PC-9 (cell line): Measurements from ENCODE around the gene ALB. TPM values are rescaled to one million over a fixed set of nuclear protein-coding genes. Genes with fewer than 3 reads are reported as not detected.

Experiments
- BruUV-seq: library from RNA; stranded (reverse); fragments of 400-500 nt; replicated peaks from 2 replicates; lab custom pipeline; 2021; lab: Mats Ljungman, UMichigan
- CTCF ChIA-PET: fragments of 300-600 bp; sonication (Branson Sonifier 250); formaldehyde crosslinking; loops from one replicate; lab custom pipeline; 2022; ENCODE audit warnings: antibody characterized with exemption; lab: Charles Lee
- POLR2A ChIA-PET: fragments of 300-600 bp; sonication (Branson Sonifier 250); formaldehyde crosslinking; loops from one replicate; lab custom pipeline; 2022; ENCODE audit warnings: antibody characterized with exemption; ENCODE audit not compliant: unreplicated experiment; lab: Charles Lee
- DNase-seq, 2 experiments: peaks; one replicate each; pipeline versions ENCODE4 v3.0.0 to v3.0.0-alpha.2; 2015 to 2022; ENCODE audit warnings: mixed read lengths in 1 of 2
- H2AFZ ChIP-seq: fragments of 200-600 bp; sonication (generic); 2 replicates; pipeline ENCODE4 v1.8.1; 2017; ENCODE audit warnings: antibody characterized with exemption
- H3F3A ChIP-seq: fragments of 200-600 bp; sonication (generic); 2 replicates; pipeline ENCODE4 v1.8.1; 2017; ENCODE audit warnings: antibody characterized with exemption, mild to moderate bottlenecking, low read depth; ENCODE audit not compliant: insufficient read depth
- H3K27ac ChIP-seq: fragments of 200-600 bp; sonication (generic); 2 replicates; pipeline ENCODE4 v1.6.1; 2016; ENCODE audit warnings: mixed run types
- H3K27me3 ChIP-seq: fragments of 200-600 bp; sonication (generic); 2 replicates; pipeline ENCODE4 v1.6.1; 2016; ENCODE audit warnings: low read depth, mixed run types; ENCODE audit not compliant: insufficient read depth
- H3K36me3 ChIP-seq: fragments of 200-600 bp; sonication (generic); 2 replicates; pipeline ENCODE4 v1.6.1; 2016; ENCODE audit warnings: low read depth, mixed run types
- H3K4me1 ChIP-seq: fragments of 200-600 bp; sonication (generic); replicated peaks from 2 replicates; pipeline ENCODE4 v1.6.1; 2016; ENCODE audit warnings: mixed run types; ENCODE audit not compliant: insufficient read depth
- H3K4me2 ChIP-seq: fragments of 200-600 bp; sonication (generic); 2 replicates; pipeline ENCODE4 v1.6.1; 2017; ENCODE audit warnings: mixed run types
- H3K4me3 ChIP-seq: fragments of 200-600 bp; sonication (generic); 2 replicates; pipeline ENCODE4 v1.6.1; 2016; ENCODE audit warnings: mixed run types
- H3K79me2 ChIP-seq: fragments of 200-600 bp; sonication (generic); 2 replicates; pipeline ENCODE4 v1.6.1; 2017; ENCODE audit warnings: low read depth, mixed run types
- H3K9me2 ChIP-seq: fragments of 200-600 bp; sonication (generic); 2 replicates; pipeline ENCODE4 v1.8.1; 2017; ENCODE audit warnings: mild to moderate bottlenecking; ENCODE audit not compliant: insufficient read depth
- H3K9me3 ChIP-seq: fragments of 200-600 bp; sonication (generic); 2 replicates; pipeline ENCODE4 v1.8.1; 2016; ENCODE audit warnings: low read depth; ENCODE audit not compliant: insufficient read depth
- H4K20me1 ChIP-seq: fragments of 200-600 bp; sonication (generic); 2 replicates; pipeline ENCODE4 v1.8.1; 2017; ENCODE audit not compliant: insufficient read depth
- EZH2 ChIP-seq: fragments of 200-600 bp; sonication (generic); IDR thresholded peaks from 2 replicates; pipeline ENCODE4 v1.8.0; 2017; ENCODE audit warnings: antibody characterized with exemption, low read depth
- intact Hi-C: fragments of 100-400 bp; cut with micrococcal nuclease; formaldehyde crosslinking; loops from one replicate; pipeline ENCODE4 v1.10.0; 2022; ENCODE audit not compliant: unreplicated experiment
- total RNA-seq: library from RNA; stranded (reverse); gene quantifications from 2 replicates; pipeline ENCODE4 v1.2.3, GENCODE V29; 2021
- TF ChIP-seq, protein P1 (sequence below): fragments of 200-600 bp; sonication (generic); conservative IDR thresholded peaks from 2 replicates; pipeline ENCODE4 v1.6.1; 2017; ENCODE audit warnings: mixed run types, antibody characterized with exemption, mild to moderate bottlenecking, moderate library complexity

ALB gene
- total RNA-seq, 1 experiment from 2014 or later, result not detected

DNA sequence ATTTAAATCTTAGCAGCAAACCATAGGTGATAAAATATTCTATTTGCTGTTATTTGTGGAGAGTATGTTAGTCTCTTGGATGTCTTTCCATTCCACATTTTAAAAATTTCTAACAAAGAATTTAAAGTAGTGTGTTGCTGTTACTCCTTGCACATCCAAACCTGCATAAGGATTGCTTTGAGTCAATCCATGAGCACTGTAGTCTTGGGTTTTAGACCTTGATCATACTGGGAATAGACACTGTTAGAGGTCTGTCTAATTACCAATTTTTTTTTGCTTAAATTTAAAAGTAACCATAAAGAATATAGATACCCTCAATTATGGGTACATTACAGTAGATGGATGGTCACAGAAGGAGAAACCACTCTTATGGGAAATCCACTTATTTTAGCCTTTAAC, 33.5 kb downstream of the ALB start:
- H3K4me3 ChIP-seq, result no peak overlapping the region
- intact Hi-C loops, result no loop called here
- no TSS peak for BruUV-seq
- POLR2A ChIA-PET, result no interaction called here
- H3K27ac ChIP-seq, result no peak overlapping the region
- no peak for DNase-seq
- TF ChIP-seq, protein P1, sequence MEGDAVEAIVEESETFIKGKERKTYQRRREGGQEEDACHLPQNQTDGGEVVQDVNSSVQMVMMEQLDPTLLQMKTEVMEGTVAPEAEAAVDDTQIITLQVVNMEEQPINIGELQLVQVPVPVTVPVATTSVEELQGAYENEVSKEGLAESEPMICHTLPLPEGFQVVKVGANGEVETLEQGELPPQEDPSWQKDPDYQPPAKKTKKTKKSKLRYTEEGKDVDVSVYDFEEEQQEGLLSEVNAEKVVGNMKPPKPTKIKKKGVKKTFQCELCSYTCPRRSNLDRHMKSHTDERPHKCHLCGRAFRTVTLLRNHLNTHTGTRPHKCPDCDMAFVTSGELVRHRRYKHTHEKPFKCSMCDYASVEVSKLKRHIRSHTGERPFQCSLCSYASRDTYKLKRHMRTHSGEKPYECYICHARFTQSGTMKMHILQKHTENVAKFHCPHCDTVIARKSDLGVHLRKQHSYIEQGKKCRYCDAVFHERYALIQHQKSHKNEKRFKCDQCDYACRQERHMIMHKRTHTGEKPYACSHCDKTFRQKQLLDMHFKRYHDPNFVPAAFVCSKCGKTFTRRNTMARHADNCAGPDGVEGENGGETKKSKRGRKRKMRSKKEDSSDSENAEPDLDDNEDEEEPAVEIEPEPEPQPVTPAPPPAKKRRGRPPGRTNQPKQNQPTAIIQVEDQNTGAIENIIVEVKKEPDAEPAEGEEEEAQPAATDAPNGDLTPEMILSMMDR, result no peak
- TF ChIP-seq EZH2, result no peak
- no peaks in the 10 kb centered on the region; the same call in 1 of the 2 replicates for H3K9me2 ChIP-seq
- H2AFZ ChIP-seq, result no peak overlapping the region
- H3K9me3 ChIP-seq, result no peaks in the 10 kb centered on the region; the same call in 1 of the 2 replicates
- no peak overlapping the region for H3K4me2 ChIP-seq
- H3K4me1 ChIP-seq, result no peaks in the 10 kb centered on the region
- no peaks in the 10 kb centered on the region for H4K20me1 ChIP-seq
- H3K27me3 ChIP-seq, result no peaks in the 10 kb centered on the region
- H3F3A ChIP-seq, result no peaks in the 10 kb centered on the region
- CTCF ChIA-PET, result no interaction called here
- H3K36me3 ChIP-seq, result no peaks in the 10 kb centered on the region
- no peaks in the 10 kb centered on the region for H3K79me2 ChIP-seq

DNA sequence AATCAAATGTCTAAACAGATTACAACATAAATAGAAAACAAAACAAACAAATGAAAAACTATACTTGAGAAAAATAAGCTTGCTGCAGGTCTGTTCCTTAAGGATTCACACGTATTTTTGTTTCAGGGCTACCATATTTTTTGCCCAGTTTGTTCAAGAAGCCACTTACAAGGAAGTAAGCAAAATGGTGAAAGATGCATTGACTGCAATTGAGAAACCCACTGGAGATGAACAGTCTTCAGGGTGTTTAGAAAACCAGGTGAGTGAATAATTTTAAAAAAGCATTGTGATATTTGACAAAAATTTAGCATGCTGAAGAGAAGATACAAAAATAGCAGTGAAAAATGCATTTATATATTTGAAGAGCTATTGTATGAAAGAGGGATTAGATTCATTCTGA, 34.0 kb downstream of the ALB start:
- Histone ChIP-seq H3K9me3 (no peaks in the 10 kb centered on the region; the same call in 1 of the 2 replicates), H3K4me1 (no peaks in the 10 kb centered on the region), H3F3A (no peaks in the 10 kb centered on the region), H4K20me1 (no peaks in the 10 kb centered on the region), H3K27ac (no peak overlapping the region), H3K4me2 (no peak overlapping the region), H3K9me2 (no peaks in the 10 kb centered on the region; the same call in 1 of the 2 replicates), H2AFZ (no peak overlapping the region), H3K27me3 (no peaks in the 10 kb centered on the region), H3K79me2 (no peaks in the 10 kb centered on the region), H3K4me3 (no peak overlapping the region), H3K36me3 (no peaks in the 10 kb centered on the region)
- TF ChIP-seq EZH2, result no peak
- TF ChIP-seq, protein P1, result no peak
- intact Hi-C loops, result no loop called here
- DNase-seq, result no peak
- CTCF ChIA-PET, result no interaction called here
- BruUV-seq, result no TSS peak
- POLR2A ChIA-PET, result interaction anchor here (0.6 kb wide), 1 partner anchor 719 kb away, joined by 3 read pairs; no protein-coding TSS in a partner anchor

DNA sequence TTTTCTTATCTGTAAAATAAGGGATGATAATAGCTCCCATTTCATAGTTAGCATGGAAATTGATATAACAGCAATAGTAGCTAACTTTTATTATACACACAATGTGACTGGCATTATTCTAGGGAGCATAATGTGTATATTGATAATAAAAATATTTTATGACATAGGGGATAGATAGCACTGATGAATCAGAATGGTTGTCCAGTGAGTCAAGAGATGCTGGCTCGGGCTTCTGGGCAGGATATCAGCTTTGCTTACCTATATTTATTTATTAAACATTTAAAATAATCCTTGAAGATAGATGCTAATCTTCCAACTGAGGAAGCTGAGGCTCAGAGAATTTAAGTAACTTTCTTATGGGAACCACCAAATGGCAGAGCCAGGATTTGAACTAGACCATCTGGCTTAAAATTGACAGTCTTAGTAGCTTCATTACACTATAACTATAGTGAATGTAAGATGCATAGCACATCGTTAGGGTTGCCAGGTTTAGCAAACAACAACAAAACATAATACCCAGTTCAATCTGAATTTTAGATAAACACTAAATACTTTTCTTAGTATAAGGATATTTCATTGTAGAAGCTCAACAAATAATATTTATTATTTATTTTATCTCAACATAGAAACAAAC, 34.6 kb downstream of the ALB start:
- no peaks in the 10 kb centered on the region; the same call in 1 of the 2 replicates for H3K9me2 ChIP-seq
- no peak overlapping the region for H3K4me3 ChIP-seq
- DNase-seq, result no peak
- ChIA-PET POLR2A (interaction anchor here (0.6 kb wide), 1 partner anchor 718 kb away, joined by 3 read pairs; no protein-coding TSS in a partner anchor), CTCF (no interaction called here)
- H2AFZ ChIP-seq, result no peak overlapping the region
- H3K27me3 ChIP-seq, result no peaks in the 10 kb centered on the region
- H4K20me1 ChIP-seq, result no peaks in the 10 kb centered on the region
- intact Hi-C loops, result no loop called here
- BruUV-seq, result no TSS peak
- no peaks in the 10 kb centered on the region for H3K4me1 ChIP-seq
- no peak overlapping the region for H3K27ac ChIP-seq
- H3K9me3 ChIP-seq, result no peaks in the 10 kb centered on the region; the same call in 1 of the 2 replicates
- TF ChIP-seq, protein P1, result no peak
- no peak for TF ChIP-seq EZH2
- H3K79me2 ChIP-seq, result no peaks in the 10 kb centered on the region
- H3K4me2 ChIP-seq, result no peak overlapping the region
- H3F3A ChIP-seq, result no peaks in the 10 kb centered on the region
- no peaks in the 10 kb centered on the region for H3K36me3 ChIP-seq
